VCaP (cell line): ENCODE data around the gene ULK1.

Experiments used
- H3K27ac ChIP-seq: fragments of 450-650 bp; 2 replicates; pipeline ENCODE4 v1.5.1; 2017
- TF ChIP-seq, protein P1 (sequence below): fragments of 450-650 bp; conservative IDR thresholded peaks from 2 replicates; pipeline ENCODE4 v1.5.1; 2017; ENCODE audit warnings: mild to moderate bottlenecking, moderate library complexity

Gene ULK1

DNA sequence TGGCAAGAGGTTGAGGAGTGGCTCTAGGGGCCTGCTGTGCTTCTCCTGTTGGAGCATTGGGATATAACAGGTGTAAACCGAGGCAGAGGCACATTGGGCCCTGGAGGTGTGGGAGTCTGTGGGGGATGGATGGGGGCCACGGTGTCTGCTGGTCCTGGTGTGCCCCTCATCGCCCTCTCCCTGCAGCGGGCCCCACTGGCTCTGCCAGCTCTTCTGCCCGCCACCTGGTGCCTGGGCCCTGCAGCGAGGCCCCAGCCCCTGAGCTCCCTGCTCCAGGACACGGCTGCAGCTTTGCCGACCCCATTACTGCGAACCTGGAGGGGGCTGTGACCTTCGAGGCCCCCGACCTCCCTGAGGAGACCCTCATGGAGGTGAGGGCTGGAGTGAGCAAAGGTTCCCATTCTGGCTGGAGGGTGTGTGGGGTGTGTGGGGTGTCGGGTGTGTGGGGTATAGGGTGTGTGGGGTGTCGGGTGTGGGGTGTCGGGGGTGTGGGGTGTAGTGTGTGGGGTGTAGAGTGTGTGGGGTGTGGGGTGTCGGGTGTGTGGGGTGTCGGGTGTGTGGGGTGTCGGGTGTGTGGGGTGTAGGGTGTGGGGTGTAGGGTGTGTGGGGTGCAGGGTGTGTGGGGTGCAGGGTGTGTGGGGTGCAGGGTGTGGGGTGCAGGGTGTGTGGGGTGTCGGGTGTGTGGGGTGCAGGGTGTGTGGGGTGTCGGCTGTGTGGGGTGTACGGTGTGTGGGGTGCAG, 24.1 kb downstream of the ULK1 start:
- no peak overlapping the region for H3K27ac ChIP-seq
- TF ChIP-seq, protein P1, sequence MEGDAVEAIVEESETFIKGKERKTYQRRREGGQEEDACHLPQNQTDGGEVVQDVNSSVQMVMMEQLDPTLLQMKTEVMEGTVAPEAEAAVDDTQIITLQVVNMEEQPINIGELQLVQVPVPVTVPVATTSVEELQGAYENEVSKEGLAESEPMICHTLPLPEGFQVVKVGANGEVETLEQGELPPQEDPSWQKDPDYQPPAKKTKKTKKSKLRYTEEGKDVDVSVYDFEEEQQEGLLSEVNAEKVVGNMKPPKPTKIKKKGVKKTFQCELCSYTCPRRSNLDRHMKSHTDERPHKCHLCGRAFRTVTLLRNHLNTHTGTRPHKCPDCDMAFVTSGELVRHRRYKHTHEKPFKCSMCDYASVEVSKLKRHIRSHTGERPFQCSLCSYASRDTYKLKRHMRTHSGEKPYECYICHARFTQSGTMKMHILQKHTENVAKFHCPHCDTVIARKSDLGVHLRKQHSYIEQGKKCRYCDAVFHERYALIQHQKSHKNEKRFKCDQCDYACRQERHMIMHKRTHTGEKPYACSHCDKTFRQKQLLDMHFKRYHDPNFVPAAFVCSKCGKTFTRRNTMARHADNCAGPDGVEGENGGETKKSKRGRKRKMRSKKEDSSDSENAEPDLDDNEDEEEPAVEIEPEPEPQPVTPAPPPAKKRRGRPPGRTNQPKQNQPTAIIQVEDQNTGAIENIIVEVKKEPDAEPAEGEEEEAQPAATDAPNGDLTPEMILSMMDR = no peak

DNA sequence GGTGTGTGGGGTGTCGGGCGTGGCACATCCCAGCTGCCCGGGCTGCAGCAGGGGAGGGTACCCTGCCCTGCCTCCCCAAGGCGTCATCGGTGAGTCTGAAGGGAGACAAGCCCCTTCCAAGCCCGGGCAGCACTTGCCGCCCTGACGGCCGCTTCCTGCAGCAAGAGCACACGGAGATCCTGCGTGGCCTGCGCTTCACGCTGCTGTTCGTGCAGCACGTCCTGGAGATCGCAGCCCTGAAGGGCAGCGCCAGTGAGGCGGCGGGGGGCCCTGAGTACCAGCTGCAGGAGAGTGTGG, 24.6 kb downstream of the ULK1 start:
- TF ChIP-seq, protein P1 = no peak
- no peak overlapping the region for H3K27ac ChIP-seq

DNA sequence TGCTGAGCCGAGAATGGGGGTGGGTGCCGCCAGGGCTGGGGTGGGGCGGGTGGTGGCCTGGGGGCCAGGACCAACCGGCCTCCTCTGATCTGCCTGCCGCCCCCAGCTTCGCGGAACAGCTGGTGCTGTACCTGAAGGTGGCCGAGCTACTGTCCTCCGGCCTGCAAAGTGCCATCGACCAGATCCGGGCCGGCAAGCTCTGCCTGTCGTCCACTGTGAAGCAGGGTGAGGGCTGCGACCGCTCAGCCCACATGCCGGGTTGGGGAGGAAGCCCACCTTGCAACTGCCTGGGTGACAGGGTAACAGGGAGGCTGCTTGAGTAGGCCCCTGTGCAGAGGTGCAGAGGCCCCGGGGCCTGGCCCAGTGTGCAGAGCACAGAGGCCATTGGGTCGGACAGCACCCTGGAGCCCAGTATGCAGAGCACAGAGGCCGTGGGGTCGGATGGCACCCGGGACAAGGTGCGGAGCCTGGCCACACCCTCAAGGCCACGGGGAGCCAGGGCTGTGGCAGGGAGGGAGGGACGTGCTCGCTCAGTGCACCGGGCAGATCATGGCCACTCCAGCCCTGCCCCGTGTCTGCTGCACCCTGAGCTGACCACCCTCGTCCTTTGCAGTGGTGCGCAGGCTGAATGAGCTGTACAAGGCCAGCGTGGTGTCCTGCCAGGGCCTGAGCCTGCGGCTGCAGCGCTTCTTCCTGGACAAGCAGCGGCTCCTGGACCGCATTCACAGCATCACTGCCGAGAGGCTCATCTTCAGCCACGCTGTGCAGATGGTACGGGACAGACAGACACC, 25.1 kb downstream of the ULK1 start:
- no peak overlapping the region for H3K27ac ChIP-seq
- TF ChIP-seq, protein P1 = no peak

DNA sequence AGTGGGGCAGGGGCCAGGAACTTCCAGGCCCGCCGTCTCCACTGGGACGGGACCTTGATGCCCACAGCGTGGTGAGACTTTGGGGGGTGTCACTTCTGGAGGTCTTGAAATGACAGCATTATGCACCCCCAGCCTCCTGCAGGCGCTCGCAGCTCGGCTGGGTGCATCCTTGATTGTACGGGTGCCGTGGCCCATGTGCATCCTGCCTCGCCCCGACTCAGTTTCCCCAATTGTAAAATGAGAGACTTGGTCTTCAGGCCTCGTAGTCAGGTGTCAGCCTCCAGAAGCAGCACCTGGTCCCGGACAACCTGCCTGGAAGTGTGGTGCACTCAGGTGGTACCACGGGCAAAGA, 25.7 kb downstream of the ULK1 start:
- no peak overlapping the region for H3K27ac ChIP-seq

DNA sequence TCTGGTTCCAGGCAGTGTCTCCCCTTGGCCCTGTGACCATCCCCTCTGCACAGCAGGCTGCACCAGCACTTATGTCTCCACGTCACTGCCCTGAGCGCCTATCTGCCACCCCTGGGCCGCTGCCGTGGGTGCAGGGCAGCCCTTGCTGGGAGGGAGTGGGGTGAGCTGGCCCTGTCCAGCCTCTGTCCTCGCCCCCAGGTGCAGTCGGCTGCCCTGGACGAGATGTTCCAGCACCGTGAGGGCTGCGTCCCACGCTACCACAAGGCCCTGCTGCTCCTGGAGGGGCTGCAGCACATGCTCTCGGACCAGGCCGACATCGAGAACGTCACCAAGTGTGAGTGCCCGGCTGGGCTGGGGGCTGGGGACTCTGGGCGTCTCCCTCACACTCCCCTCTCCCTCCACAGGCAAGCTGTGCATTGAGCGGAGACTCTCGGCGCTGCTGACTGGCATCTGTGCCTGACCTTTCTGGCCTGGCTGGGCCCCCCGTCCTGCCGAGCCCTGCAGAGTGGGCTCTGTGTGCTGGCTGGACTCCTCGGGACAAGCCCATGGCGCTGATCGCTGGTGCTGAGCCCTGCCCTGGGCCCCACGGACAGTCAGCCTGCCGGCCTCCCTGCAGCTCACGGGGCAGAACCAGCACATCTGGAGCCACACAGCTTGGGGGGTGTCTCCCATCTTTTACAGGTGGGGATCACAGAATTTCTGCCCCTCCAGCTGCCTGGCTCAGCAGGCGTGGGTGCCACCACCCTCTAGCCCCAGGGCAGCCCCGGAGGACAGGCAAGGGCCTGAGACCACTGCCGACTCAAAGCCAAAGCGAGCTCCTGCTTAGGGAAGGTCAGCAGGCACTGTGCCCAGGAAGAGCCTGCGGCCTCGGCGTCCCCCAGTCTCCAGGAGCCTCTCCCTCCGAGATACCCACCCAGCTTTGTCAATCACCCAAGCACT, 26.7 kb downstream of the ULK1 start:
- TF ChIP-seq, protein P1 = no peak
- no peak overlapping the region for H3K27ac ChIP-seq

More for the DNA sequence above, 25.7 kb downstream of the ULK1 start:
- TF ChIP-seq, protein P1 = no peak

DNA sequence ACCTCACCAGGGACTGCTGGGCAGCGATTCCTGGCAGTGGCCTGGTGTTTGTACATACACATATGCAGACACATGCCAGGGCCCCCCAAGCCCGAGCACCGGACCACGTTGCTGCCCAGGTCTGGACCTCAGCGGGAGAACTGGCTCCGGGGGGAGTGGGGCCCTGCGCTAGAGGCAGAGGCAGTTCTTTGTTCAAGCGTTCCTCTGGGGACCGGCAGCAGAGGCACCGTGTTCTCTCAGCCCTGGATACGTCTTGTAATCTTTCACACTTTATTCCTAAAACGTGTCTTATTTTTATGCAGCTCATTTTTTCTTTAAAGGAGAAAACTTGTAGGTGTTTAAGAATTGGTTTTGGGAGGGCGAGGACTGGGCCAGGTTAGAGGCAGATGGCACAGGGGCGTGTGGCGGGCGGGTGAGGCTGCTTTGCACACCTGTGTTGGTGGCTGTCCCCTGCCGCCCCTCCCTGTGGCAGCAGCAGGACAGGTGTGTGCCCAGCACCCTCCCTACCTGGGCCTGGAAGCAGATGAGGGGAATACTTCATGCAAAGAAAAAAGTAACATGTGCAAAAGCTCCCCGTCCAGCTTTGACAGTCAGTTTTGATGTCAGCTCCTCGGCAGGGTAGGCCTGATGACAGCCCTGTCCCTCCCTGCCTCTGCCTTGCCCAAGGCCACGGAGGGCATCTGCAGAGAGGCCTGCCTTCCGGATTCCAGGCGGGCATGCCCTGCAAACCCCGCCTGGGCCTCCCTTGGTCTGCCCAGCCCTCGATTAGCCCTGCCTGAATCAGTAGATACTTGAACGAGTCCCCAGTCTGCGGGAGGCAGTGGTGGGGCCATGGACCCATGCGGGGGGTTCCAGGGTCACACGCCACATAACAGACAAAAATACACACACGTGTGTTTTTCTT, 27.7 kb downstream of the ULK1 start:
- no peak overlapping the region for H3K27ac ChIP-seq
- TF ChIP-seq, protein P1 = no peak
